Activated CD8-positive, alpha-beta T cell treated with anti-CD3 and anti-CD28 coated beads, Interleukin-2, amount 10 ng/mL, durations not matched to agents 7 days and 5 days (primary cell): ENCODE data around the gene AASS. TPM values are rescaled to one million over a fixed set of nuclear protein-coding genes. Genes with fewer than 3 reads are reported as not detected.
"Not testable (repeated sequence)": the region's sequence is repeated elsewhere in the genome, so short reads cannot be mapped to it uniquely, and the experiment has no call there.

Experiments used
- ATAC-seq: fragments of 150-1000 bp; cut with Tn5 transposase; one replicate; pipeline ENCODE4 v1.10.0; 2021; ENCODE audit warnings: moderate library complexity
- CTCF ChIA-PET: fragments of 350-600 bp; sonication (Branson Sonifier 250); formaldehyde crosslinking; loops from one replicate; lab custom pipeline; 2021; ENCODE audit warnings: antibody characterized with exemption; lab: Charles Lee
- POLR2A ChIA-PET: fragments of 350-600 bp; sonication (Branson Sonifier 250); formaldehyde crosslinking; loops from one replicate; lab custom pipeline; 2021; ENCODE audit warnings: antibody characterized with exemption; lab: Charles Lee
- DNase-seq: peaks from one replicate; pipeline ENCODE4 v3.0.0-alpha.2; 2020
- H3K27ac Mint-ChIP-seq: one replicate; pipeline ENCODE4 v1.8.0; 2021; ENCODE audit warnings: mild to moderate bottlenecking, mixed read lengths
- H3K27me3 Mint-ChIP-seq: one replicate; pipeline ENCODE4 v1.8.0; 2021; ENCODE audit warnings: low read depth, mixed read lengths
- H3K36me3 Mint-ChIP-seq: one replicate; pipeline ENCODE4 v1.8.0; 2021; ENCODE audit warnings: low read depth, mixed read lengths
- H3K4me1 Mint-ChIP-seq: one replicate; pipeline ENCODE4 v1.8.0; 2021; ENCODE audit warnings: low read depth, mixed read lengths
- H3K4me3 Mint-ChIP-seq: one replicate; pipeline ENCODE4 v1.8.0; 2021; ENCODE audit warnings: mild to moderate bottlenecking, mixed read lengths
- H3K9me3 Mint-ChIP-seq: one replicate; pipeline ENCODE4 v1.8.0; 2022; ENCODE audit warnings: mixed read lengths; ENCODE audit not compliant: insufficient read depth
- total RNA-seq, 2 experiments: library from RNA; stranded (reverse); gene quantifications; one replicate each; pipeline ENCODE4 v1.2.3, GENCODE V29; 2021

Gene AASS
- under 1 TPM; 0.26 to 0.52 TPM for total RNA-seq

GRCh38 chr7:122143751-122144711 lies at the start of gene AASS:
TSS of gene AASS (minus strand) at chr7:122144249. CDS start at chr7:122133726, 10,523 bp downstream.
- Mint-ChIP-seq H3K27ac (no peak within 1 kb of the TSS), H3K4me1 (peaks cover 17% of the 10 kb centered on the region), H3K9me3 (no peaks in the 10 kb centered on the region), H3K36me3 (no peaks in the 10 kb centered on the region), H3K27me3 (peaks cover 23% of the 10 kb centered on the region), H3K4me3 (peak within 1 kb of the TSS; percentile 86)
- DNase-seq (peak; percentile 76), ATAC-seq (peak; percentile 95)
- ChIA-PET CTCF (interaction anchor here (0.7 to 1.5 kb wide), 2 partner anchors 51 kb away, joined by 3 read pairs; no protein-coding TSS in a partner anchor), POLR2A (no interaction called here)

- POLR2A ChIA-PET, result no interaction called here
- CTCF ChIA-PET, result no interaction called here
- H3K27me3 Mint-ChIP-seq, result no peaks in the 10 kb centered on the region
These were observed 44.7 kb upstream of the AASS start for GRCh38 chr7:122188785-122189184.

GRCh38 chr7:122183106-122183505 lies 39.1 kb upstream of the AASS start:
- Mint-ChIP-seq H3K27ac (no peak overlapping the region), H3K9me3 (no peaks in the 10 kb centered on the region), H3K4me3 (no peak overlapping the region), H3K4me1 (no peaks in the 10 kb centered on the region), H3K36me3 (no peaks in the 10 kb centered on the region), H3K27me3 (no peaks in the 10 kb centered on the region)
- ChIA-PET POLR2A (no interaction called here), CTCF (no interaction called here)
- DNase-seq, result no peak
- no peak for ATAC-seq

More at GRCh38 chr7:122188785-122189184, 44.7 kb upstream of the AASS start:
- Mint-ChIP-seq H3K4me1 (no peaks in the 10 kb centered on the region), H3K27ac (no peak overlapping the region), H3K4me3 (no peak overlapping the region), H3K36me3 (no peaks in the 10 kb centered on the region), H3K9me3 (no peaks in the 10 kb centered on the region)
- ATAC-seq (no peak), DNase-seq (no peak)

- ChIA-PET CTCF (no interaction called here), POLR2A (no interaction called here)
- no peaks in the 10 kb centered on the region for H3K9me3 Mint-ChIP-seq
- no peak overlapping the region for H3K27ac Mint-ChIP-seq
- no peak overlapping the region for H3K4me3 Mint-ChIP-seq
- no peaks in the 10 kb centered on the region for H3K36me3 Mint-ChIP-seq
- ATAC-seq (no peak), DNase-seq (no peak)
- H3K27me3 Mint-ChIP-seq, result no peaks in the 10 kb centered on the region
- no peaks in the 10 kb centered on the region for H3K4me1 Mint-ChIP-seq
These were observed 38.0 kb upstream of the AASS start for GRCh38 chr7:122182081-122182480.

GRCh38 chr7:122172144-122172543 lies 28.1 kb upstream of the AASS start:
- H3K27ac Mint-ChIP-seq, H3K4me1 Mint-ChIP-seq, CTCF ChIA-PET, H3K36me3 Mint-ChIP-seq, ATAC-seq, DNase-seq, POLR2A ChIA-PET, H3K27me3 Mint-ChIP-seq, H3K9me3 Mint-ChIP-seq, H3K4me3 Mint-ChIP-seq: not testable (repeated sequence)

GRCh38 chr7:122166740-122167139 lies 22.7 kb upstream of the AASS start:
- Mint-ChIP-seq H3K9me3 (no peaks in the 10 kb centered on the region), H3K27ac (no peak overlapping the region), H3K27me3 (no peaks in the 10 kb centered on the region), H3K36me3 (no peaks in the 10 kb centered on the region), H3K4me1 (no peaks in the 10 kb centered on the region), H3K4me3 (no peak overlapping the region)
- DNase-seq (no peak), ATAC-seq (no peak)
- ChIA-PET CTCF (no interaction called here), POLR2A (no interaction called here)

GRCh38 chr7:122166275-122166674 lies 22.2 kb upstream of the AASS start:
- no peaks in the 10 kb centered on the region for H3K36me3 Mint-ChIP-seq
- no peaks in the 10 kb centered on the region for H3K4me1 Mint-ChIP-seq
- ATAC-seq, result no peak

GRCh38 chr7:122161628-122162027 lies 17.6 kb upstream of the AASS start:
- Mint-ChIP-seq H3K36me3 (no peaks in the 10 kb centered on the region), H3K27me3 (no peaks in the 10 kb centered on the region), H3K4me3 (no peak overlapping the region), H3K4me1 (no peaks in the 10 kb centered on the region), H3K27ac (no peak overlapping the region), H3K9me3 (no peaks in the 10 kb centered on the region)
- no peak for ATAC-seq
- DNase-seq, result no peak
- ChIA-PET CTCF (no interaction called here), POLR2A (no interaction called here)

More at GRCh38 chr7:122166275-122166674, 22.2 kb upstream of the AASS start:
- no peak for DNase-seq
- H3K9me3 Mint-ChIP-seq, result no peaks in the 10 kb centered on the region
- no peak overlapping the region for H3K4me3 Mint-ChIP-seq
- no peaks in the 10 kb centered on the region for H3K27me3 Mint-ChIP-seq
- no peak overlapping the region for H3K27ac Mint-ChIP-seq
- ChIA-PET CTCF (no interaction called here), POLR2A (no interaction called here)

- POLR2A ChIA-PET, result no interaction called here
- no peaks in the 10 kb centered on the region for H3K27me3 Mint-ChIP-seq
- ATAC-seq (no peak), DNase-seq (no peak)
- H3K4me1 Mint-ChIP-seq, result no peaks in the 10 kb centered on the region
- no peak overlapping the region for H3K4me3 Mint-ChIP-seq
- no peak overlapping the region for H3K27ac Mint-ChIP-seq
- H3K9me3 Mint-ChIP-seq, result no peaks in the 10 kb centered on the region
- no peaks in the 10 kb centered on the region for H3K36me3 Mint-ChIP-seq
- CTCF ChIA-PET, result interaction anchor here (1.5 kb wide), 1 partner anchor 63 kb away, joined by 4 read pairs; no protein-coding TSS in a partner anchor
These were observed 11.5 kb upstream of the AASS start for GRCh38 chr7:122155566-122155965.

- DNase-seq (no peak), ATAC-seq (no peak)
- peaks cover 9% of the 10 kb centered on the region for H3K4me1 Mint-ChIP-seq
- H3K27me3 Mint-ChIP-seq, result peaks cover 10% of the 10 kb centered on the region
- no peak overlapping the region for H3K4me3 Mint-ChIP-seq
- CTCF ChIA-PET, result no interaction called here
- no peaks in the 10 kb centered on the region for H3K36me3 Mint-ChIP-seq
- no peaks in the 10 kb centered on the region for H3K9me3 Mint-ChIP-seq
- no peak overlapping the region for H3K27ac Mint-ChIP-seq
- POLR2A ChIA-PET, result no interaction called here
These were observed 4.8 kb upstream of the AASS start for GRCh38 chr7:122148878-122149277.

- no peak for ATAC-seq
- Mint-ChIP-seq H3K4me1 (peaks cover 17% of the 10 kb centered on the region), H3K9me3 (no peaks in the 10 kb centered on the region), H3K36me3 (no peaks in the 10 kb centered on the region), H3K27me3 (peaks cover 17% of the 10 kb centered on the region), H3K27ac (no peak overlapping the region), H3K4me3 (no peak overlapping the region)
- CTCF ChIA-PET, result no interaction called here
- POLR2A ChIA-PET, result no interaction called here
- no peak for DNase-seq
These were observed 4.0 kb upstream of the AASS start for GRCh38 chr7:122148081-122148480.

- no peak overlapping the region for H3K27ac Mint-ChIP-seq
- ChIA-PET CTCF (no interaction called here), POLR2A (no interaction called here)
- H3K4me1 Mint-ChIP-seq, result peaks cover 17% of the 10 kb centered on the region
- H3K9me3 Mint-ChIP-seq, result no peaks in the 10 kb centered on the region
- no peak overlapping the region for H3K4me3 Mint-ChIP-seq
- no peaks in the 10 kb centered on the region for H3K36me3 Mint-ChIP-seq
- no peak for ATAC-seq
- peaks cover 23% of the 10 kb centered on the region for H3K27me3 Mint-ChIP-seq
- DNase-seq, result no peak
These were observed 2.0 kb upstream of the AASS start for GRCh38 chr7:122145937-122146645.
